ENCODE data around the gene CEP350. TPM values are rescaled to one million over a fixed set of nuclear protein-coding genes. Genes with fewer than 3 reads are reported as not detected.
A peak's percentile ranks its signal among the peaks of the same experiment; 100 is the strongest.

The CEP350 gene
- total RNA-seq, 6 donors from 2014 or later, result 42.8 to 66.5 (median 52.2) TPM

DNA sequence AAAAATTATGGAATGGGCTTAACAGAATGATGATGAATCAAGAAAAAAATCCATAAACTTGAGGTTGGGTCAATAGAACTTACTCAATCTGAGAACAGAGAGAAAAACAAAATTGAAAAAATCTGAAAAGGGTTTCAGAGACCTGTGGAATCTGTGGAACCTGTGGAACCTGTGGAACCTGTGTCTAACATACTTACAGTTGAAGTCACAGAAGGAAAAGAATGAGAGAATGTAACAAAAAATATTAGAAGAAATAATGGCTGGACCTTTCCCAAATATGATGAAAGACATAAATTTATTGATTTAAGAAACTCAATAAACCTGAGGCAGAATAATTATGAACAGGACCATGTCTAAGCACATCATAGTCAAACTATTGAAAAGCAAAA, 182.4 kb downstream of the CEP350 start:
- Histone ChIP-seq H3K36me3 (no peaks in the 10 kb centered on the region), H3K27me3 (no peaks in the 10 kb centered on the region), H3K9me3 (no peaks in the 10 kb centered on the region), H3K4me1 (peaks cover 0 to 5% (median 0%) of the 10 kb centered on the region in 4 donors), H3K27ac (no peak overlapping the region), H3K4me3 (no peak overlapping the region)
- ATAC-seq (ENCODE audit: low FRiP score in 2 of 2) (no peak), DNase-seq (no peak)
- TF ChIP-seq, protein P1, sequence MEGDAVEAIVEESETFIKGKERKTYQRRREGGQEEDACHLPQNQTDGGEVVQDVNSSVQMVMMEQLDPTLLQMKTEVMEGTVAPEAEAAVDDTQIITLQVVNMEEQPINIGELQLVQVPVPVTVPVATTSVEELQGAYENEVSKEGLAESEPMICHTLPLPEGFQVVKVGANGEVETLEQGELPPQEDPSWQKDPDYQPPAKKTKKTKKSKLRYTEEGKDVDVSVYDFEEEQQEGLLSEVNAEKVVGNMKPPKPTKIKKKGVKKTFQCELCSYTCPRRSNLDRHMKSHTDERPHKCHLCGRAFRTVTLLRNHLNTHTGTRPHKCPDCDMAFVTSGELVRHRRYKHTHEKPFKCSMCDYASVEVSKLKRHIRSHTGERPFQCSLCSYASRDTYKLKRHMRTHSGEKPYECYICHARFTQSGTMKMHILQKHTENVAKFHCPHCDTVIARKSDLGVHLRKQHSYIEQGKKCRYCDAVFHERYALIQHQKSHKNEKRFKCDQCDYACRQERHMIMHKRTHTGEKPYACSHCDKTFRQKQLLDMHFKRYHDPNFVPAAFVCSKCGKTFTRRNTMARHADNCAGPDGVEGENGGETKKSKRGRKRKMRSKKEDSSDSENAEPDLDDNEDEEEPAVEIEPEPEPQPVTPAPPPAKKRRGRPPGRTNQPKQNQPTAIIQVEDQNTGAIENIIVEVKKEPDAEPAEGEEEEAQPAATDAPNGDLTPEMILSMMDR (IDR thresholded peaks at IDR 0.05), result no peak
- TF ChIP-seq EP300 (IDR thresholded peaks at IDR 0.05), result no peak
- TF ChIP-seq POLR2A (IDR thresholded peaks at IDR 0.05), result no peak
- TF ChIP-seq POLR2AphosphoS5 (IDR thresholded peaks at IDR 0.05), result no peak

DNA sequence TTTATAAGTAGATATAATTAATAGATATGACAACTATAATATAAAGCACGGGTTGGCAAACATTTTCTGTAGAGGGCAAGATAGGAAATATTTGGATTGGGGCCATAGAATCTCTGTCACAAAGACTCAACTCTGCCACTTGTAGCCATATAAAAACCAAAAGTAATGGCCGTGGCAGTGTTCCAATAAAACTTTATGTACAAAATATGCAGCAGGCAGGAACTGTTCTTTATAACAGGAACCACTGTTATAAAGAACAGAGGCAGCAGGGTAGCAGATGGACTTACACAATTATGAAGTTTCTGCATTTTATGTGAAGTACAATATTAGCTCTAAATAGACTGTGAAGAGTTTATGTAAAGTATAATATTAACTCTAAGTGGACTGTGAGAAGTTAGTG, 183.2 kb downstream of the CEP350 start:
- no peaks in the 10 kb centered on the region for H3K27me3 ChIP-seq
- no peak for DNase-seq
- no peaks in the 10 kb centered on the region for H3K36me3 ChIP-seq
- no peak overlapping the region for H3K27ac ChIP-seq
- WGBS, 2 donors, result 40 to 55% methylated on average over 2 of the region's 2 CpGs
- ATAC-seq (ENCODE audit: low FRiP score in 2 of 2), result no peak
- H3K9me3 ChIP-seq, result no peaks in the 10 kb centered on the region
- no peak for TF ChIP-seq EP300 (IDR thresholded peaks at IDR 0.05)
- TF ChIP-seq POLR2AphosphoS5 (IDR thresholded peaks at IDR 0.05), result no peak
- TF ChIP-seq POLR2A (IDR thresholded peaks at IDR 0.05), result no peak
- TF ChIP-seq, protein P1 (IDR thresholded peaks at IDR 0.05), result no peak
- H3K4me3 ChIP-seq, result no peak overlapping the region
- H3K4me1 ChIP-seq, result peaks cover 0 to 5% (median 0%) of the 10 kb centered on the region in 4 donors

DNA sequence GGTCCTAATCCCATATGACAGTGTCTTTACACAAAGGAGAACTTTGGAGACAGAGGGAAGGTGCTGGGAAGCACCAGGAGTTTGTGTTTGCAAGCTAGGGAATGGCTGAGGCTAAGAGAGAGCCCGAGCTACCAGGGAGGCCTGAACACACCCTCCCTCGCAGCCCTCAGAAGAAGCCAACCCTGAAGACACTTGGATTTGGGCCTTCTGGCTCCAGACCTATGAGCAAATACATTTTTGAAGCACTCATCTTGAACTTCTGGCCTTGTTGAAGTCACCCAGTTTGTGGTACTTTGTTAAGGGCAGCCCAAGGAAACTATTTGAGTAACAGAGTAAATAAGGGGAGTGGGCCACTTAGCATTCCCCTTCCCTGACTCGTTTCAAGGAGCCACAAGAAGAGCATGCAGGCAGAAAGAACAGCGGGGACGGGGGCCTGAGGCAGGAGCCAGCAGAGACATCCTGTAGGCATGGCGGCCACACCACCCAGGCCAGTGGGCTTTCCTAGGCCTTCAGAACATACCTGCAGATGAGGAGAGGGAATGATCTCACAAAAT, 186.8 kb downstream of the CEP350 start:
- peak in 1 of 2 donors; percentile 65 for ATAC-seq (ENCODE audit: low FRiP score in 2 of 2)
- DNase-seq, result no peak
- Histone ChIP-seq H3K27ac (no peak overlapping the region), H3K36me3 (no peaks in the 10 kb centered on the region), H3K4me1 (peaks cover 0 to 5% (median 0%) of the 10 kb centered on the region in 4 donors), H3K4me3 (no peak overlapping the region), H3K27me3 (no peaks in the 10 kb centered on the region), H3K9me3 (no peaks in the 10 kb centered on the region)
- TF ChIP-seq EP300 (IDR thresholded peaks at IDR 0.05) (no peak), POLR2A (IDR thresholded peaks at IDR 0.05) (no peak), POLR2AphosphoS5 (IDR thresholded peaks at IDR 0.05) (no peak)
- TF ChIP-seq, protein P1 (IDR thresholded peaks at IDR 0.05), result no peak
- WGBS, 2 donors, result 69 to 82% methylated on average over 6 of the region's 6 CpGs

DNA sequence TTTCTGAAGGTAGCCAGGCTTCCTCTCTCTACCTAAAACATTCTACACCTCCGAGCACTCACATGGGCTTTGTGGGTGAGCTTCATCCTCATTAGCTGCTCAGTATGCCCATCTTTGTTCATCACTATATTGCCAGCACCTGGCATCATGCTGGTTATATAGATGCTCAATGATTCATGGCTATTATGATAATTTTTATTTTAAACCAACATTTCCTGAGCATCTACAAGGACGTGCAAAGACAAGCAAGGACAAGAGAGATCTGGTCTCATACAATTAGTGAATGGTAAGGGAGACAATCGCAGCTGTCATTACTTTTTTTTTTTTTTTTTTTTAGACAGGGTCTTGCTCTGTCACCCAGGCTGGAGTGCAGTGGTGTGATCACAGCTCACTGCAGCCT, 188.7 kb downstream of the CEP350 start:
- ATAC-seq (ENCODE audit: low FRiP score in 2 of 2) (no peak), DNase-seq (no peak)
- TF ChIP-seq EP300 (IDR thresholded peaks at IDR 0.05), result no peak
- no peak for TF ChIP-seq POLR2AphosphoS5 (IDR thresholded peaks at IDR 0.05)
- TF ChIP-seq POLR2A (IDR thresholded peaks at IDR 0.05), result no peak
- TF ChIP-seq, protein P1 (IDR thresholded peaks at IDR 0.05), result no peak
- Histone ChIP-seq H3K27me3 (no peaks in the 10 kb centered on the region), H3K4me1 (peaks cover 0 to 5% (median 0%) of the 10 kb centered on the region in 4 donors), H3K4me3 (no peak overlapping the region), H3K9me3 (no peaks in the 10 kb centered on the region), H3K27ac (no peak overlapping the region), H3K36me3 (no peaks in the 10 kb centered on the region)
- 82 to 83% methylated on average over 3 of the region's 3 CpGs for WGBS, 2 donors
